ENCODE results near the gene TBCEL.
"Not testable (repeated sequence)": the region's sequence is repeated elsewhere in the genome, so short reads cannot be mapped to it uniquely, and the experiment has no call there.

The TBCEL gene

DNA sequence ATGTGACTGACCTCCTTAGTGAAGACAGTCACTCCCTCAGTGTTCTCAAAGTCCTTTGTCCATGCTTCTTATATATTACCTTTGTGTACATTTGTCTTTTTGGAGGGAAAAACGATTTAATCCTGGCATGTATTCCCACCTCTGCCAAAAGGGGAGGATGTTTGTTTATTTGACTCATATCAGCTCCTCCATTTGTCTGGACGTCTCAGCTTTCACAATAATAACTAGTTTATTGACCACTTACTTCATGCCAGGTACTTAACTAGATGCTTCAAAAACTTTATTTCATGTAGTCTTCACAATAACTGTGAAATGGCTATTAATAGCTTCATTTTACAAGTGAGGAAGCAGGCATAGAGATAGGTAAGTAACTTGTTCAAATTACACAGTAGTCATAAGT, 5.3 kb downstream of the TBCEL start:
- no peak for DNase-seq (ENCODE audit: low spot score)

GRCh38 chr11:121029813-121030445, 6.0 kb downstream of the TBCEL start:
- DNase-seq (ENCODE audit: low spot score): no peak

DNA sequence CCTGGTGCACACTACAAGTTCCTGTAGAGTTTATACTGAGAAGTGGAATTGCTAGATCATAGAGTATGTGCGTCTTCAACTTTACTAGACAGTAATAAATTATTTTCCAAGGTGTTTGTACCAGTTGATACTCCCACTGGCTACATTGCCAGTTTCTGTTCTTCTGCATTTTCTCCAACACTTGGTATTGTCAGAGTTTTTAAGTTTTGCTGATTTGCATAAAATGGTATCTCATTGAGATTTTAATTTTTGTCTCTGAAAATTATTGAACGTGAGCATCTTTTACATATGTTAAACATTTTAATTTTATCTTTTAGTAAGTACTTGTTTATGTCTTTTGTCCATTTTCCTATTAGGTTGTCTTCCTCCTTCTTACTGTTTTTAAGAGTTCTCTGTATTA, 7.3 kb downstream of the TBCEL start:
- no peak for DNase-seq (ENCODE audit: low spot score)

DNA sequence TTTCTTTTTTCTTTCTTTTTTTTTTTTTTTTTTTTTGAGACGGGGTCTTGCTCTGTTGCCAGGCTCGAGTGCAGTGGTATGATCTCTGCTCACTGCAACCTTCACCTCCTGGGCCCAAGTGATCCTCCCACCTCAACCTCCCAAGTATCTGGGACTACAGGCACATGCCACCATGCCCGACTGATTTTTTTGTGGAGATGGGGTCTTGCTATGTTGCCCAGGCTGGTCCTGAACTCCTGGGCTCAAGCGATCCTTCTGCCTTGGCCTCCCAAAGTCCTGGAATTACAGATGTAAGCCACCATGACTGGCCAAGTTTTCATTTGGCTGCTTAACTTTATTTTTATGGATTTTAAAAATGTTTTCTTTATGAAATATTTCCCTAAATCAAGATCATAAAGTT, 7.7 kb downstream of the TBCEL start:
- DNase-seq (ENCODE audit: low spot score): not testable (repeated sequence)

DNA sequence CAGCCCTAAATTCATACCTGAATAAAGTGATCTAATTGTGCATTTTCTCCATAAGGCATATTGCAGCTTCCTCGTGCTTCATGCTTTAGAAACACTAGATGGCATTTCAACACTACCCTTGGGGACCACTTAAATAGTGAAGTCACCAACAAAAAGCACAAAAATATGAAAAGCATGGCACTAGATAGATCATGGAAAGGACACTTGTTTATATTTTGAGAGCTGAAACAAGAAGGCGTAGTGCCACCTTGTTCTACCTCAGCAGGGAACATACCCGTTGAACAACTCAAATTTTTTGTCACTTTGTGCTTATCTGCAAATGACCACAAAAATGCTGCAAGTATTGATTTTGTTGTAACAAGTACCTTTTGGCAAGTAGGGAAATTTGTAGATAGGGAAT, 8.6 kb downstream of the TBCEL start:
- no peak for DNase-seq (ENCODE audit: low spot score)

DNA sequence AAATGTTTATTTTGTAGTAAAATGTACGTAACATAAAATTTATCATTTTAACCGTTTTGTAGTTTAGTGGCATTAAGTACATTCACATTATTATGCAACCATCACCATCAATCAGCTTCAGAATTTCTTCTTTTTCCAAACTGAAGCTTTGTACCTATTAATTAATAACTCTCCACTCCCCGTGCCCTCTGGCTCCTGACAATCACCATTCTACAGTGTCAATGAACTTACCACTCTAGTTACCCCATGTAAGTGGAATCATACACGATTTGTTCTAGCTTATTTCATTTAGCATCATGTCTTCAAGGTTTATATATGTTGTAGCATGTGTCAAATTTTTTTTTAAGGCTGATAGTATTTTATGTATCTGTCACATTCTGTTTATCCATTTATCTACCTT, 9.7 kb downstream of the TBCEL start:
- DNase-seq (ENCODE audit: low spot score): no peak

- DNase-seq (ENCODE audit: low spot score): no peak
Measured at GRCh38 chr11:121035169-121035755, 11.4 kb downstream of the TBCEL start.

GRCh38 chr11:121035780-121036179, 11.9 kb downstream of the TBCEL start:
- no peak for DNase-seq (ENCODE audit: low spot score)

DNA sequence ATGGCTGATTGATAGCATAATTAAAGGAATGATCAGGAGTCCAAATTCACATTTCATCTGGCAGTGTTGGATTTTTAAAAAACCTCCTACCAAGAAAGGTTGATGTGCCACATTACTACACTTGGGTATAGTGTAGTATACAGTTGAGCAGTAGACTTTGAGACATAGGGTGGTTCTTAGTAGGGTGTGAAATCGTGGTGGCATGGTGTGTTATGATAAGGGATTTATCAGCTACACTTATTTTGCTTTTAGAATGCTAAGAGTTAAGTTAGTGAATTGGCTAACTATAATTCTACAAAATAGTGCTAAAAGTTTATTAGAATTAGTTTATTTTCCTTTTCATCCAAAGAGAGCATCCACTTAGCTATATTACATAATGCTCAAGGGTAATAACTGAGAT, 13.1 kb downstream of the TBCEL start:
- DNase-seq (ENCODE audit: low spot score): no peak

GRCh38 chr11:121038648-121039409, 14.9 kb downstream of the TBCEL start:
- no peak for DNase-seq (ENCODE audit: low spot score)

GRCh38 chr11:121039971-121040613, 16.2 kb downstream of the TBCEL start:
- DNase-seq (ENCODE audit: low spot score): no peak

GRCh38 chr11:121040614-121041002, 16.7 kb downstream of the TBCEL start:
- DNase-seq (ENCODE audit: low spot score): no peak

DNA sequence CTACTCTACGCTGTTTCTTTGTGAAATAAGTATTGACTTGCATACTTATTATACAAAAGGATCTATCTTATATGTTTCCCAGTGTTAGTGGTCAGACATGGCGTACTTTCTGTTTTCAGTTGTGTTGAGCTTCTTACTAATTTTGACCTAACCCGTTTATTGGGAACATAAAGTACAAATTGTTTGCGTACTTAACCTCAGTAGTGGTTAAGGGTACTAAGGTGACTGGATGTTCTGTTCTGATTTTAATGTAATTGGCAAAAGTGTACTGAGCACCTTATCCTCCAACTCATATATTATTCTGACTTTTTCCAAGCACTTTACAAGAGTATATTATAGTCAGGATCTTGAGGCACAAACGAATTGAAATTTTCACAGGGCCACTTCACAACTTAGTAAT, 17.2 kb downstream of the TBCEL start:
- no peak for DNase-seq (ENCODE audit: low spot score)

GRCh38 chr11:121042296-121042695, 18.4 kb downstream of the TBCEL start:
- no peak for DNase-seq (ENCODE audit: low spot score)

DNA sequence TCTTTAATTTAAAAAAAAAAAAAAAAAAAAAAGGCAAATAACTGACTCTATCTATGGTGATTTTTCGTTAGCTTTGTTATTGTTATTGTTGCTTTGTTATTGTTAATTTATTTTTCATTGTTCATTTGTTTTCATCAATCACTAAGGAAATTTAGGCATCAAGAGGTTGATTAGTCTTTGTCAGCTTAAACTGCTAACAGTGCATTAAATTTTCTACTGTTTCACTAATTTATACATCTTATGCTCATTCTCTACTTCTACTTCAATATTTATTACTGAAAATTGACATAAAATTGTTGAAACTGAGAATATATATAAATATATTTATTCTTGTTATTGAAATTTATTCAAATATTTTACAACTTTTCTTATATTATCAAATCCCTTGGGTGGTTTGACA, 24.0 kb downstream of the TBCEL start:
- no peak for DNase-seq (ENCODE audit: low spot score)

DNA sequence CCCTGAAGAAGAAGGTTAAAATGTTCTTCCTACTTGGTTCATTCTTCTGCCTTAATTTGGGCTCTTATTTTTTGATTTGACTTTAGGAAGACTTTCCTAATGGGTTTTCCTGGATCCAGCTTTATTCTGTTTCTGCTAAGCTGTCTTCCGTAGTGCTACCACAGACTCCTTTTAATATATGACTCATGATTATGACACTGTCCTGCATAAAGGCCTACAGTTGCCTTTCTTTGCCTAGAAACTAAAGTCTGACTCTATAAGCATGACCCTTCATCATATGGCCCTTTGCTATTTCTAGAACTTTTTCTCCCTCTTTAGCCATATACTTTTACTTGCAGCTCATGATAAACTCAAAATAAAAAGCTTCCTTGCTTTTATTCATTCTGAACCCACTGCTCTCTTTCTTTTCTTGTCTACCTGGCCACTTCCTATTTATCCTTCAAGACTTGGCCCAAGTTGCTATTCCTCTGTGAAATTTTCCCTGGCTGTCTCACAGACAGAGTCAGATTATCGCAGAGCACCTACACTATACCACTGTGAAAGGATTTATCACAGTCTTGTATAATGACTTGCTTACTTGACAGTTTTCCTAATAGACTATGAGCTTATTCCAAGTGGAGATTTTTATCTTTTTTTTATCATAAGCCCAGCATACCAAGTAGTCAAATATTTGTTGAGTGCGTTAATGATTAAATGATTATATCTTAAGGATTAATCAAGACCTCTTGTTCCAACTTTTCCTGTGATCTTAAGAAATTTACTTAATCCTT, 24.7 kb downstream of the TBCEL start:
- DNase-seq (ENCODE audit: low spot score): no peak

DNA sequence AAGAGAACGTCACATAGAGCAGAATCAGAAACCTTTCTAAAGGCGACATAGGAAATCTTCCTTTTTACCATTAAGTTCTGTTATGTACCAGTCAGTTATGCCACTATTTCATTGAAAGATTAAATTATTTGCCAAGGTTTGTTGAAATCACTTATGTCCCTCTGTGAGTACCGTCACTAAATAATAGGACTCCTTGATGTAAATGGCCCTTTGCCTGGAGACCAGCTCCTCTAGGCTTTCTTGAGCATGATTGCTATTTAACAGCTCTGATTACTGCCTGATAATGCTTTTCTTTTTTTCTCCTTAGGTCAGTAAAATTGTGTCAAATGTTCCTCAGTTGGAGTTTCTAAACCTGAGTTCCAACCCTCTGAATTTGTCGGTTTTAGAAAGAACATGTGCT, 29.3 kb downstream of the TBCEL start:
- DNase-seq (ENCODE audit: low spot score): no peak

DNA sequence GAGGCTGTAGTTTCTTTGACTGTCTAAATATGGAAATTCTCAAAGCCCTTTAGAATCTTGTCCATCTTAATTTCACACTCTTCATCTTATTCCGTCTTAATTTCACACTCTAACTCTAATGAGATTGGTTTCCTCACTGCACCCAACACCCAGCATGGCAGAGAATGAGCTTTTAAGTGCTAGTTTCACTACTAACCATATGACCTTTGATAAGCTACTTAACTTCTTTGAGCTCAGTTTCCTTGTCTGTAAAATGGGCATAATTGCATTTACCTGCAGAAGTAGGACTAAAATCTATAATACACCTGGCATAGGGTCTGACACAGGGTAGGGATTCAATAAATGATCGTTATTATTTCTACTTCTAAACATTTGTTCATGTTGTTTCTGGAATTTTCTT, 30.4 kb downstream of the TBCEL start:
- DNase-seq (ENCODE audit: low spot score): no peak

- DNase-seq (ENCODE audit: low spot score): no peak
Measured at GRCh38 chr11:121055076-121055475, 31.2 kb downstream of the TBCEL start.

DNA sequence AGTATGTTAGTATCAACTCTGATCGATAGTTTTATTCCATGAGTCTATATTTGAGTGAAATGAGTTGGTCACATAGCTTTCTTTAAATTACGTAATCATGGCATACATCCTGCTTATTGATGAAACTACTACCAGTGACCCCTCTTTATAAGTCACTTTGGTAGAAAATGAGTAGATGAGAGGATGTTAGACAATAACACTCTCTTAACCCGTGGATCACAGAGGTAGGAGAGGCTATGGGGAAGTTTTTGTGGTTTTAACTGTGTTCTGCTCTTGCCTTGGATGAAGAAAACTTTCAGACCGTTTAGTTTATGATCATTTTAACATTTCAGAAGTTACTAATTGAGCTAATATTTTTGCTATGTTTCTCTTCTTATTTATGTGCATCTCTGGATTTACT, 34.0 kb downstream of the TBCEL start:
- no peak for DNase-seq (ENCODE audit: low spot score)

GRCh38 chr11:121058941-121059340, 35.0 kb downstream of the TBCEL start:
- DNase-seq (ENCODE audit: low spot score): no peak

DNA sequence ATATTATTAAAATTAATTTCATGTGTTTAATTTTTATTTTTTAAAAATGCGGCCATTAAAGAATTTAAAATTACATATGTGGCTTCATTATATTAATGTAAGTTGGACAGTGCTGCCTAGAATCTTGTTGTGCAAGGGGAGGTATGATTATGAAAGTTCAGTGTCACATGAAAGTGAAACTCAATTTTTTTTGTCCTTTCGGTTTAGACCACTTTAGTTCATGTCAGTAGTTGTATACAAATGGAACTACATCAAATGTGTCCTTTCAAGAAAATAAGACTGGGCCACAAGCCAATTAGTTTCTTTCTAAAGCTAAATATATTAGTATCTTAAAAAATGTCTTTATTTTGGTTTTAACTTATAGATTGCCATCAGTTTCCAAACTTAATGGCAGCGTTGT, 35.7 kb downstream of the TBCEL start:
- no peak for DNase-seq (ENCODE audit: low spot score)
